HepG2 (cell line): ENCODE measurements around the gene SMIM36. TPM values are rescaled to one million over a fixed set of nuclear protein-coding genes. Genes with fewer than 3 reads are reported as not detected.

Source experiments
- ATAC-seq: fragments of 200-7000 bp; cut with Tn5 transposase; 3 replicates; pipeline ENCODE4 v1.9.1; 2020; ENCODE audit warnings: mild to moderate bottlenecking, moderate library complexity
- BruUV-seq: library from RNA; stranded (reverse); fragments of 400-500 nt; replicated peaks from 2 replicates; lab custom pipeline; 2021; lab: Mats Ljungman, UMichigan
- CTCF ChIA-PET: fragments of 300-600 bp; formaldehyde crosslinking; extraction: SDS; loops from one replicate; lab custom pipeline; 2021; ENCODE audit warnings: low total read pairs, inconsistent platforms, low intra/inter-chr PET ratio; lab: Yijun Ruan, JAX
- POLR2A ChIA-PET: fragments of 350-600 bp; sonication (Branson Sonifier 250); formaldehyde crosslinking; loops from one replicate; lab custom pipeline; 2020; ENCODE audit warnings: antibody characterized with exemption, inconsistent platforms; lab: Yijun Ruan, JAX
- DNase-seq: peaks from one replicate; pipeline ENCODE4 v3.0.0-alpha.2; 2015; ENCODE audit warnings: low spot score
- FAIRE-seq: peaks from 3 replicates; lab custom pipeline; 2011; peaks lifted over from hg19 to GRCh38; lab: Jason Lieb, UNC
- H2AFZ ChIP-seq: one replicate; pipeline ENCODE4 v1.6.1; 2011; ENCODE audit warnings: low read length, inconsistent platforms
- H3K27ac ChIP-seq: fragments of 300-600 bp; 3 replicates; pipeline ENCODE4 v1.8.0; 2011; ENCODE audit warnings: mixed run types, mild to moderate bottlenecking, mixed read lengths, low read length, inconsistent platforms; ENCODE audit not compliant: insufficient read depth; ENCODE audit errors: extremely low read length
- H3K27me3 ChIP-seq, 2 experiments: fragments of 200-600 bp in 1 of 2; 2 replicates in 1 of 2; 3 replicates in 1 of 2; pipeline versions ENCODE4 v1.6.0 to v1.8.0; 2011; ENCODE audit warnings: low read length in 2 of 2, mild to moderate bottlenecking in 2 of 2, moderate library complexity in 2 of 2, inconsistent platforms in 1 of 2; ENCODE audit not compliant: insufficient read depth in 2 of 2, control insufficient read depth in 1 of 2
- H3K36me3 ChIP-seq, 2 experiments: fragments of 200-600 bp in 1 of 2; replicated peaks in 1 of 2; 2 replicates in 1 of 2; 3 replicates in 1 of 2; pipeline versions ENCODE4 v1.5.1 to v1.8.0; 2011; ENCODE audit warnings: low read length in 2 of 2, inconsistent platforms in 1 of 2; ENCODE audit not compliant: insufficient read depth in 2 of 2, control insufficient read depth in 1 of 2
- H3K4me1 ChIP-seq: 2 replicates; pipeline ENCODE4 v1.5.1; 2012; ENCODE audit warnings: low read length, inconsistent platforms; ENCODE audit not compliant: insufficient read depth
- H3K4me2 ChIP-seq: 2 replicates; pipeline ENCODE4 v1.6.0; 2011; ENCODE audit warnings: low read depth, low read length, inconsistent platforms
- H3K4me3 ChIP-seq, 3 experiments: fragments of 200-600 bp in 1 of 3; sonication (generic), shearing (Covaris generic) in 1 of 3; replicated peaks in 1 of 3; 2 replicates each; pipeline ENCODE4 v1.5.1; 2011 to 2016; ENCODE audit warnings: low read length in 3 of 3, inconsistent platforms in 2 of 3, low read depth in 2 of 3, mild to moderate bottlenecking in 2 of 3, control low read depth in 1 of 3, mixed read lengths in 1 of 3; ENCODE audit not compliant: insufficient read depth in 1 of 3
- H3K79me2 ChIP-seq: one replicate; pipeline ENCODE4 v1.6.1; 2011; ENCODE audit warnings: low read length, inconsistent platforms; ENCODE audit not compliant: insufficient read depth
- H3K9ac ChIP-seq: 2 replicates; pipeline ENCODE4 v1.6.0; 2011; ENCODE audit warnings: mild to moderate bottlenecking, low read depth, low read length, inconsistent platforms; ENCODE audit not compliant: insufficient read depth
- H3K9me3 ChIP-seq: 2 replicates; pipeline ENCODE4 v1.5.1; 2012; ENCODE audit warnings: mild to moderate bottlenecking, low read length
- H4K20me1 ChIP-seq: 2 replicates; pipeline ENCODE4 v1.6.0; 2011; ENCODE audit warnings: inconsistent platforms, mild to moderate bottlenecking, low read length, moderate library complexity; ENCODE audit not compliant: insufficient read depth
- ATRX ChIP-seq: sonication (generic); formaldehyde crosslinking; IDR thresholded peaks from 2 replicates; pipeline ENCODE4 v1.4.0; 2020; ENCODE audit warnings: missing genetic modification reagents, borderline replicate concordance
- EZH2 ChIP-seq: conservative IDR thresholded peaks from 2 replicates; pipeline ENCODE4 v1.6.1; 2012; ENCODE audit warnings: mild to moderate bottlenecking, low read depth, low read length, moderate library complexity
- FOXK1 ChIP-seq: sonication (generic); formaldehyde crosslinking; IDR thresholded peaks from 2 replicates; pipeline ENCODE4 v1.4.0; 2020; ENCODE audit warnings: low read depth, missing genetic modification reagents, borderline replicate concordance
- MZF1 ChIP-seq: sonication (generic); formaldehyde crosslinking; IDR thresholded peaks from 2 replicates; pipeline ENCODE4 v1.8.1; 2023; ENCODE audit warnings: mild to moderate bottlenecking, missing genetic modification reagents, borderline replicate concordance
- POLR2AphosphoS2 ChIP-seq: IDR thresholded peaks from 2 replicates; pipeline ENCODE4 v1.6.1; 2011; ENCODE audit warnings: low read depth, low read length, improper control_type of control experiment
- TCF7 ChIP-seq: sonication (generic); IDR thresholded peaks from 2 replicates; pipeline ENCODE4 v1.6.1; 2016; ENCODE audit warnings: antibody characterized with exemption, low read depth
- ZNF784 ChIP-seq: sonication (generic); formaldehyde crosslinking; IDR thresholded peaks from 2 replicates; pipeline ENCODE4 v1.5.1; 2020; ENCODE audit warnings: missing genetic modification reagents, mild to moderate bottlenecking, borderline replicate concordance
- WGBS: methylation state at CpG from one replicate; pipeline ENCODE4 v1.1.6; 2017; ENCODE audit warnings: low lambda C conversion rate; 5-methylcytosine and 5-hydroxymethylcytosine counted together
- in situ Hi-C: cut with HindIII; loops from 2 replicates; pipeline ENCODE4 v1.10.0; 2017; ENCODE audit warnings: low pct_unique_long_range_greater_than_20kb; ENCODE audit not compliant: extremely low pct_ligation_motif_present
- intact Hi-C: fragments of 100-400 bp; cut with micrococcal nuclease; formaldehyde crosslinking; loops from one replicate; pipeline ENCODE4 v1.10.0; 2022; ENCODE audit not compliant: unreplicated experiment
- polyA plus RNA-seq, 8 experiments: library from polyadenylated mRNA; depleted of rRNA in 3 of 8; stranded (reverse) in 7 of 8; unstranded in 1 of 8; fragments of >200 nt; fragmentation: Illumina TruSeq in 4 of 8; extraction: Trizol in 4 of 8; gene quantifications; 2 replicates each; pipeline versions ENCODE4 v1.2.1 to v1.2.3, GENCODE V29; 2011 to 2016; ENCODE audit warnings: low read depth in 4 of 8, missing spikeins in 1 of 8, mixed read lengths in 1 of 8; ENCODE audit not compliant: insufficient read depth in 1 of 8
- total RNA-seq, 5 experiments: library from RNA; depleted of rRNA; stranded (reverse); fragments of >200 nt; fragmentation: Illumina TruSeq; extraction: Trizol; gene quantifications; 2 replicates each; pipeline ENCODE4 v1.2.3, GENCODE V29; 2016; ENCODE audit warnings: low read depth in 1 of 5
- TF ChIP-seq, protein P1 (sequence below): sonication (generic); formaldehyde crosslinking; IDR thresholded peaks from 2 replicates; pipeline ENCODE4 v1.5.0; 2020; ENCODE audit warnings: mild to moderate bottlenecking, missing genetic modification reagents, borderline replicate concordance
- TF ChIP-seq, protein P2 (sequence below): sonication (generic); formaldehyde crosslinking; IDR thresholded peaks from 2 replicates; pipeline ENCODE4 v1.4.0; 2020; ENCODE audit warnings: mild to moderate bottlenecking, missing genetic modification reagents

Gene SMIM36
- total and polyA plus RNA-seq, 2 of the 13 experiments (the other 11 are each of a cell fraction or from before 2014, with no cell fraction given), result not detected

DNA sequence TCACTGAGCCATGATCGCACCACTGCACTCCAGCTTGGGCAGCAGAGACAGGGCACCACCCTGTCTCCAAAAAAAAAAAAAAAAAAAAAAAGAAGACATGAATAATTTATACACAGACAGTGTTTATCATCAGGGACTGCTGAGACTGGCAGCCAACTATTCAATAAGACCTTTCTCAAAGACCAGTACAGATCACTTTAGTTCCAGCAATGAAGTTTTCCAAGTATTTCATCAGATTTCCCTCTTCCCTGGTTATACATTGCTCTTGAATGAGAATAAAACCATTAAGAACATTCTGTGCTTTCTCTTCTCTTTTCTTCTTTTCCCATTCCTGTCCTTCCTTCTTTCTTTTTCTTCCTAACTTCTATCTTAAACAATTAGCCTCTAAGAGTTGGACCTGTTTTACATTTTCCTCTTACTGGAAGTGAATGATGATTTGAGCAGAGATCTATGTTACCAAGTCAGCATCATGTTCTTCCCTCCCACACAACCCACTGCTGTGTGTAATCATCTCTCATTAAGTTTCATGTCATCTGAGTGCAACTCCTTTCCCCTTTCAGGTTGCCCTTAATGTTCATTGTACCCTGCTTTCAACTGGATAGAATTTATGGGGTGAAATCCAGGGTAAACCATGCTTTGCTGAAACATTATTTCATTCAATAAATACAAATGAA lies 35.9 kb upstream of the SMIM36 start (continued):
- TF ChIP-seq, protein P1, sequence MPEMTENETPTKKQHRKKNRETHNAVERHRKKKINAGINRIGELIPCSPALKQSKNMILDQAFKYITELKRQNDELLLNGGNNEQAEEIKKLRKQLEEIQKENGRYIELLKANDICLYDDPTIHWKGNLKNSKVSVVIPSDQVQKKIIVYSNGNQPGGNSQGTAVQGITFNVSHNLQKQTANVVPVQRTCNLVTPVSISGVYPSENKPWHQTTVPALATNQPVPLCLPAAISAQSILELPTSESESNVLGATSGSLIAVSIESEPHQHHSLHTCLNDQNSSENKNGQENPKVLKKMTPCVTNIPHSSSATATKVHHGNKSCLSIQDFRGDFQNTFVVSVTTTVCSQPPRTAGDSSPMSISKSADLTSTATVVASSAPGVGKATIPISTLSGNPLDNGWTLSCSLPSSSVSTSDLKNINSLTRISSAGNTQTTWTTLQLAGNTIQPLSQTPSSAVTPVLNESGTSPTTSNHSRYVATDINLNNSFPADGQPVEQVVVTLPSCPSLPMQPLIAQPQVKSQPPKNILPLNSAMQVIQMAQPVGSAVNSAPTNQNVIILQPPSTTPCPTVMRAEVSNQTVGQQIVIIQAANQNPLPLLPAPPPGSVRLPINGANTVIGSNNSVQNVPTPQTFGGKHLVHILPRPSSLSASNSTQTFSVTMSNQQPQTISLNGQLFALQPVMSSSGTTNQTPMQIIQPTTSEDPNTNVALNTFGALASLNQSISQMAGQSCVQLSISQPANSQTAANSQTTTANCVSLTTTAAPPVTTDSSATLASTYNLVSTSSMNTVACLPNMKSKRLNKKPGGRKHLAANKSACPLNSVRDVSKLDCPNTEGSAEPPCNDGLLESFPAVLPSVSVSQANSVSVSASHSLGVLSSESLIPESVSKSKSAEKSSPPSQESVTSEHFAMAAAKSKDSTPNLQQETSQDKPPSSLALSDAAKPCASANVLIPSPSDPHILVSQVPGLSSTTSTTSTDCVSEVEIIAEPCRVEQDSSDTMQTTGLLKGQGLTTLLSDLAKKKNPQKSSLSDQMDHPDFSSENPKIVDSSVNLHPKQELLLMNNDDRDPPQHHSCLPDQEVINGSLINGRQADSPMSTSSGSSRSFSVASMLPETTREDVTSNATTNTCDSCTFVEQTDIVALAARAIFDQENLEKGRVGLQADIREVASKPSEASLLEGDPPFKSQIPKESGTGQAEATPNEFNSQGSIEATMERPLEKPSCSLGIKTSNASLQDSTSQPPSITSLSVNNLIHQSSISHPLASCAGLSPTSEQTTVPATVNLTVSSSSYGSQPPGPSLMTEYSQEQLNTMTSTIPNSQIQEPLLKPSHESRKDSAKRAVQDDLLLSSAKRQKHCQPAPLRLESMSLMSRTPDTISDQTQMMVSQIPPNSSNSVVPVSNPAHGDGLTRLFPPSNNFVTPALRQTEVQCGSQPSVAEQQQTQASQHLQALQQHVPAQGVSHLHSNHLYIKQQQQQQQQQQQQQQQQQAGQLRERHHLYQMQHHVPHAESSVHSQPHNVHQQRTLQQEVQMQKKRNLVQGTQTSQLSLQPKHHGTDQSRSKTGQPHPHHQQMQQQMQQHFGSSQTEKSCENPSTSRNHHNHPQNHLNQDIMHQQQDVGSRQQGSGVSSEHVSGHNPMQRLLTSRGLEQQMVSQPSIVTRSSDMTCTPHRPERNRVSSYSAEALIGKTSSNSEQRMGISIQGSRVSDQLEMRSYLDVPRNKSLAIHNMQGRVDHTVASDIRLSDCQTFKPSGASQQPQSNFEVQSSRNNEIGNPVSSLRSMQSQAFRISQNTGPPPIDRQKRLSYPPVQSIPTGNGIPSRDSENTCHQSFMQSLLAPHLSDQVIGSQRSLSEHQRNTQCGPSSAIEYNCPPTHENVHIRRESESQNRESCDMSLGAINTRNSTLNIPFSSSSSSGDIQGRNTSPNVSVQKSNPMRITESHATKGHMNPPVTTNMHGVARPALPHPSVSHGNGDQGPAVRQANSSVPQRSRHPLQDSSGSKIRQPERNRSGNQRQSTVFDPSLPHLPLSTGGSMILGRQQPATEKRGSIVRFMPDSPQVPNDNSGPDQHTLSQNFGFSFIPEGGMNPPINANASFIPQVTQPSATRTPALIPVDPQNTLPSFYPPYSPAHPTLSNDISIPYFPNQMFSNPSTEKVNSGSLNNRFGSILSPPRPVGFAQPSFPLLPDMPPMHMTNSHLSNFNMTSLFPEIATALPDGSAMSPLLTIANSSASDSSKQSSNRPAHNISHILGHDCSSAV (CRISPR knock-in tag), result no peak
- TF ChIP-seq, all 625 proteins: peak for 0

DNA sequence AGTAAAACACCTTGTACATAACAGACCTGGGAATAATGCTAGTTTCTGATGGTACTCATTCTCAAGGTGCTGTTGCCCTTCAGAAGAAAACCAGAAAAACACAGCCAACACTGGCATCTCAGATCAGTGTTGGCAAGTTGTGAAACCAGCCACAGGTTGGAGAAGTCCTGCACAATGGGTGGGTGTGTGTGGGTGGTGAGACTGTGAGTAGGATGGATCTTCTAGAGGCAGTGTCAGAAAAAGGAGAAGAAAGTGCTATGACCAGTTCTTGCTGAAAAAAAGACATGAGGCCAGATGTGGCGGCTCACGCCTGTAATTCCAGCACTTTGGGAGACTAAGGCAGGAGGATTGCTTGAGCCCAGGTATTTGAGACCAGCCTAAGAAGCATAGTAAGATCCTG lies 35.2 kb upstream of the SMIM36 start:
- ChIA-PET CTCF (no interaction called here), POLR2A (no interaction called here)
- no TSS peak for BruUV-seq
- in situ Hi-C loops, result no loop called here
- no peaks in the 10 kb centered on the region for H4K20me1 ChIP-seq
- H3K9me3 ChIP-seq, result no peaks in the 10 kb centered on the region
- FAIRE-seq (no peak), ATAC-seq (no peak), DNase-seq (no peak)
- H3K4me3 ChIP-seq, result no peak overlapping the region
- WGBS, result 4% methylated on average over 2 of the region's 2 CpGs
- no peak overlapping the region for H3K4me2 ChIP-seq
- no peak overlapping the region for H3K9ac ChIP-seq
- no peak overlapping the region for H2AFZ ChIP-seq
- H3K4me1 ChIP-seq, result no peaks in the 10 kb centered on the region
- intact Hi-C loops, result no loop called here
- no peaks in the 10 kb centered on the region for H3K36me3 ChIP-seq
- H3K79me2 ChIP-seq, result no peaks in the 10 kb centered on the region
- peaks cover 0 to 7% of the 10 kb centered on the region in 2 experiments; a peak in 2 of 5 replicates for H3K27me3 ChIP-seq
- H3K27ac ChIP-seq, result no peak overlapping the region
- TF ChIP-seq TCF7 (no peak), POLR2AphosphoS2 (no peak), EZH2 (no peak), ZNF784 (CRISPR knock-in tag) (no peak), MZF1 (no peak), ATRX (CRISPR knock-in tag) (no peak), FOXK1 (CRISPR knock-in tag) (no peak)
- TF ChIP-seq, protein P2, sequence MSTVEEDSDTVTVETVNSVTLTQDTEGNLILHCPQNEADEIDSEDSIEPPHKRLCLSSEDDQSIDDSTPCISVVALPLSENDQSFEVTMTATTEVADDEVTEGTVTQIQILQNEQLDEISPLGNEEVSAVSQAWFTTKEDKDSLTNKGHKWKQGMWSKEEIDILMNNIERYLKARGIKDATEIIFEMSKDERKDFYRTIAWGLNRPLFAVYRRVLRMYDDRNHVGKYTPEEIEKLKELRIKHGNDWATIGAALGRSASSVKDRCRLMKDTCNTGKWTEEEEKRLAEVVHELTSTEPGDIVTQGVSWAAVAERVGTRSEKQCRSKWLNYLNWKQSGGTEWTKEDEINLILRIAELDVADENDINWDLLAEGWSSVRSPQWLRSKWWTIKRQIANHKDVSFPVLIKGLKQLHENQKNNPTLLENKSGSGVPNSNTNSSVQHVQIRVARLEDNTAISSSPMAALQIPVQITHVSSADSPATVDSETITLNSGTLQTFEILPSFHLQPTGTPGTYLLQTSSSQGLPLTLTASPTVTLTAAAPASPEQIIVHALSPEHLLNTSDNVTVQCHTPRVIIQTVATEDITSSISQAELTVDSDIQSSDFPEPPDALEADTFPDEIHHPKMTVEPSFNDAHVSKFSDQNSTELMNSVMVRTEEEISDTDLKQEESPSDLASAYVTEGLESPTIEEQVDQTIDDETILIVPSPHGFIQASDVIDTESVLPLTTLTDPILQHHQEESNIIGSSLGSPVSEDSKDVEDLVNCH, result no peak
